ENCODE data around the gene PER3. TPM values are rescaled to one million over a fixed set of nuclear protein-coding genes. Genes with fewer than 3 reads are reported as not detected.

PER3 gene
- total and polyA plus RNA-seq, 2 of the 13 experiments (the other 11 are each of a cell fraction or from before 2014, with no cell fraction given) = 3.0 to 6.0 TPM

DNA sequence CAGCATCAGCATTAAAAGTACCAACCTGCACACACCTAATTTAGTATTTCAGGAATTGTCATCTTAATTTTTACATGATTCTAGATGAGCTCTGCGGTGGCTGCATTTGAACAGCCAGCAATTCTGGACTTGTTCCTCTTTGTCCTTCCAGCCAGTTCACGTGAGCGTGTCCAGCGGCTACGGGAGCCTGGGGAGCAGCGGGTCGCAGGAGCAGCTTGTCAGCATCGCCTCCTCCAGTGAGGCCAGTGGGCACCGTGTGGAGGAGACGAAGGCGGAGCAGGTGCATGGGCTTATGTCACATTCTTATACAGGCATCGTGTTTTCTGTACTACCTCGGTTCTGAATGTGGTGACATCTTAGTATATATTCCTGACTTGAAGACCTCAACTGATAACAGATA, 25.7 kb downstream of the PER3 start:
- Histone ChIP-seq H3K4me1 (ENCODE audit: insufficient read depth, low read length) (no peaks in the 10 kb centered on the region), H3K4me3 (replicated peaks in 1 of 3; ENCODE audit: insufficient read depth in 1 of 3, low read depth in 2 of 3, low read length in 3 of 3) (no peak overlapping the region), H3K79me2 (ENCODE audit: insufficient read depth, low read length) (no peaks in the 10 kb centered on the region), H4K20me1 (ENCODE audit: insufficient read depth, low read length) (no peaks in the 10 kb centered on the region), H3K27me3 (ENCODE audit: control insufficient read depth in 1 of 2, insufficient read depth in 2 of 2, low read length in 2 of 2) (no peaks in the 10 kb centered on the region), H3K27ac (ENCODE audit: extremely low read length, insufficient read depth, low read length) (no peak overlapping the region), H3K9me3 (ENCODE audit: low read length) (peaks cover 15% of the 10 kb centered on the region), H2AFZ (ENCODE audit: low read length) (no peak overlapping the region), H3K4me2 (ENCODE audit: low read depth, low read length) (no peak overlapping the region), H3K36me3 (replicated peaks in 1 of 2; ENCODE audit: control insufficient read depth in 1 of 2, insufficient read depth in 2 of 2, low read length in 2 of 2) (peaks cover 3 to 21% of the 10 kb centered on the region in 2 experiments; a peak in 4 of 5 replicates), H3K9ac (ENCODE audit: insufficient read depth, low read depth, low read length) (no peak overlapping the region)
- no TSS peak for BruUV-seq (replicated peaks)
- ATAC-seq = no peak
- no peak for FAIRE-seq
- in situ Hi-C loops (cut with HindIII; ENCODE audit: extremely low pct_ligation_motif_present, low pct_unique_long_range_greater_than_20kb) (loop anchor here (5.0 kb wide), 1 partner anchor 93 kb away; no protein-coding TSS in a partner anchor), intact Hi-C loops (cut with micrococcal nuclease; ENCODE audit: unreplicated experiment) (no loop called here)
- TF ChIP-seq ZNF230 (CRISPR knock-in tag; IDR thresholded peaks at IDR 0.05) = no peak
- TF ChIP-seq ZSCAN21 (CRISPR knock-in tag; IDR thresholded peaks at IDR 0.05; ENCODE audit: borderline replicate concordance) = no peak
- TF ChIP-seq ATAD3A (CRISPR knock-in tag; IDR thresholded peaks at IDR 0.05) = no peak
- TF ChIP-seq ZIK1 (CRISPR knock-in tag; IDR thresholded peaks at IDR 0.05; ENCODE audit: borderline replicate concordance, low read depth) = no peak
- TF ChIP-seq ZKSCAN8 (CRISPR knock-in tag; IDR thresholded peaks at IDR 0.05; ENCODE audit: borderline replicate concordance) = no peak
- TF ChIP-seq NAIF1 (CRISPR knock-in tag; IDR thresholded peaks at IDR 0.05; ENCODE audit: borderline replicate concordance) = no peak
- TF ChIP-seq, protein P1, sequence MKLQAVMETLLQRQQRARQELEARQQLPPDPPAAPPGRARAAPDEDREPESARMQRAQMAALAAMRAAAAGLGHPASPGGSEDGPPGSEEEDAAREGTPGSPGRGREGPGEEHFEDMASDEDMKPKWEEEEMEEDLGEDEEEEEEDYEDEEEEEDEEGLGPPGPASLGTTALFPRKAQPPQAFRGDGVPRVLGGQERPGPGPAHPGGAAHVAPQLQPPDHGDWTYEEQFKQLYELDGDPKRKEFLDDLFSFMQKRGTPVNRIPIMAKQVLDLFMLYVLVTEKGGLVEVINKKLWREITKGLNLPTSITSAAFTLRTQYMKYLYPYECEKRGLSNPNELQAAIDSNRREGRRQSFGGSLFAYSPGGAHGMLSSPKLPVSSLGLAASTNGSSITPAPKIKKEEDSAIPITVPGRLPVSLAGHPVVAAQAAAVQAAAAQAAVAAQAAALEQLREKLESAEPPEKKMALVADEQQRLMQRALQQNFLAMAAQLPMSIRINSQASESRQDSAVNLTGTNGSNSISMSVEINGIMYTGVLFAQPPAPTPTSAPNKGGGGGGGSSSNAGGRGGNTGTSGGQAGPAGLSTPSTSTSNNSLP (IDR thresholded peaks at IDR 0.05; ENCODE audit: low read depth, low read length) = no peak
- TF ChIP-seq, protein P2, sequence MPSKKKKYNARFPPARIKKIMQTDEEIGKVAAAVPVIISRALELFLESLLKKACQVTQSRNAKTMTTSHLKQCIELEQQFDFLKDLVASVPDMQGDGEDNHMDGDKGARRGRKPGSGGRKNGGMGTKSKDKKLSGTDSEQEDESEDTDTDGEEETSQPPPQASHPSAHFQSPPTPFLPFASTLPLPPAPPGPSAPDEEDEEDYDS (CRISPR knock-in tag; IDR thresholded peaks at IDR 0.05) = no peak
- no peak for TF ChIP-seq SYNCRIP (IDR thresholded peaks at IDR 0.05; ENCODE audit: insufficient read depth, low read depth, low read length)
- TF ChIP-seq GTF2F1 (IDR thresholded peaks at IDR 0.05; ENCODE audit: low read length) = no peak
- no peak for TF ChIP-seq FOSL2 (CRISPR knock-in tag; IDR thresholded peaks at IDR 0.05)
- no peak for TF ChIP-seq ZNF530 (CRISPR knock-in tag; IDR thresholded peaks at IDR 0.05; ENCODE audit: low read depth)
- TF ChIP-seq KLF15 (CRISPR knock-in tag; IDR thresholded peaks at IDR 0.05; ENCODE audit: borderline replicate concordance) = no peak
- no peak for TF ChIP-seq HIVEP1 (CRISPR knock-in tag; IDR thresholded peaks at IDR 0.05)
- DNase-seq (ENCODE audit: low spot score) = no peak
- WGBS (ENCODE audit: low lambda C conversion rate) = 98% methylated on average over 13 of the region's 13 CpGs
- POLR2A ChIA-PET = no interaction called here
- CTCF ChIA-PET (ENCODE audit: low intra/inter-chr PET ratio, low total read pairs) = no interaction called here
